ENCODE data around the gene ADGRG6.
A peak's percentile ranks its signal among the peaks of the same experiment; 100 is the strongest.

Gene ADGRG6

GRCh38 chr6:142300302-142300701 lies 1.5 kb upstream of the ADGRG6 start:
- Mint-ChIP-seq H3K27ac (no peak overlapping the region), H3K4me1 (ENCODE audit: low read depth) (peaks cover 5% of the 10 kb centered on the region), H3K9me3 (no peaks in the 10 kb centered on the region), H3K4me3 (no peak overlapping the region), H3K36me3 (ENCODE audit: low read depth) (no peaks in the 10 kb centered on the region), H3K27me3 (ENCODE audit: low read depth) (peaks cover 41% of the 10 kb centered on the region)

- no peaks in the 10 kb centered on the region for H3K9me3 Mint-ChIP-seq
- no peak overlapping the region for H3K27ac Mint-ChIP-seq
- H3K36me3 Mint-ChIP-seq (ENCODE audit: low read depth), result no peaks in the 10 kb centered on the region
- H3K4me1 Mint-ChIP-seq (ENCODE audit: low read depth), result peaks cover 5% of the 10 kb centered on the region
- peak overlapping the region; percentile 38 for H3K4me3 Mint-ChIP-seq
- H3K27me3 Mint-ChIP-seq (ENCODE audit: low read depth), result peaks cover 41% of the 10 kb centered on the region
Measured at GRCh38 chr6:142300758-142301650, 803 bp upstream of the ADGRG6 start.

DNA sequence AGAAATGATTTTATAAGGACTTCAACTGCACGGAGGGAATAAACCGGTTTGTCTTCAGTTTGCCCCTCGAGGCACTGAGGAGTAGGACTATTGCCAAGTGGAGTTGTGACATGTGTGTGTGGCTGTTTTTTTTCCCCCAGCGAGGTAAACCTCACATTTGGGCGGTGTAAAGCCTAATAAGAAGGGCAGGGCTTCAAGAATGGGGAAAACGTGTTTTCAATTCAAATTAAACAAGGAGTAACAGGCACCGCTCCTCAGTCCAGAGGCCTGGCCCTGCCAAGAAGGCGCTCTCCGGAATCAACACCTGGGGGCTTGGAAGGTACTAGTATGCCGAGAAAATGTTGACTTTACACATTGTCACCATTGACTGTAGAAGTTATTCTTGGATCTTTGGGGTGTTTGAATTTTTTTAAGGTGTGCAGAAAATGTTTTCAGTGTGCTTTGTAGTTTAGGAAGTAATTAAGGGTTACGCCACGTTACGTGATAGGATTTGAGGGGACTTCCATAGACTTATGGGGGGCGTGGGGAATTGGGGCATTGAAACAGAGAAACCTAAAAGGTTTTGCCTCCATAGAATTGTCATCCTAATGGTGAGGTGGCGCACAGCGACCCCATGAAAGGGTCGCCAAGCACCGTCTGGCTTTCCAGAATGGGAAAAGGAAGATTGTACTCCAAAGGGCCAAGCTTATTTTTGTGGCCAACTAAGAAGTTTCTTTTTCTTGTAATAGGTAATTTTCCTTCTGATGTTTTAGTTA lies 791 bp downstream of the ADGRG6 start:
- peaks cover 5% of the 10 kb centered on the region for H3K4me1 Mint-ChIP-seq (ENCODE audit: low read depth)
- no peak overlapping the region for H3K27ac Mint-ChIP-seq
- H3K27me3 Mint-ChIP-seq (ENCODE audit: low read depth), result peaks cover 44% of the 10 kb centered on the region
- peak overlapping the region; percentile 44 for H3K4me3 Mint-ChIP-seq
- no peaks in the 10 kb centered on the region for H3K9me3 Mint-ChIP-seq
- no peaks in the 10 kb centered on the region for H3K36me3 Mint-ChIP-seq (ENCODE audit: low read depth)

GRCh38 chr6:142303176-142303533 lies 1.3 kb downstream of the ADGRG6 start:
- peaks cover 5% of the 10 kb centered on the region for H3K4me1 Mint-ChIP-seq (ENCODE audit: low read depth)
- H3K9me3 Mint-ChIP-seq, result no peaks in the 10 kb centered on the region
- no peak overlapping the region for H3K27ac Mint-ChIP-seq
- H3K36me3 Mint-ChIP-seq (ENCODE audit: low read depth), result no peaks in the 10 kb centered on the region
- no peak overlapping the region for H3K4me3 Mint-ChIP-seq
- peaks cover 47% of the 10 kb centered on the region for H3K27me3 Mint-ChIP-seq (ENCODE audit: low read depth)

- H3K9me3 Mint-ChIP-seq, result no peaks in the 10 kb centered on the region
- H3K4me3 Mint-ChIP-seq, result no peak overlapping the region
- peaks cover 54% of the 10 kb centered on the region for H3K27me3 Mint-ChIP-seq (ENCODE audit: low read depth)
- H3K4me1 Mint-ChIP-seq (ENCODE audit: low read depth), result peaks cover 5% of the 10 kb centered on the region
- no peaks in the 10 kb centered on the region for H3K36me3 Mint-ChIP-seq (ENCODE audit: low read depth)
- H3K27ac Mint-ChIP-seq, result no peak overlapping the region
Measured at GRCh38 chr6:142304241-142304640, 2.4 kb downstream of the ADGRG6 start.

- Mint-ChIP-seq H3K4me3 (no peak overlapping the region), H3K27ac (no peak overlapping the region), H3K9me3 (no peaks in the 10 kb centered on the region), H3K27me3 (ENCODE audit: low read depth) (peaks cover 42% of the 10 kb centered on the region), H3K4me1 (ENCODE audit: low read depth) (peaks cover 5% of the 10 kb centered on the region), H3K36me3 (ENCODE audit: low read depth) (no peaks in the 10 kb centered on the region)
Measured at GRCh38 chr6:142306736-142307135, 4.9 kb downstream of the ADGRG6 start.

GRCh38 chr6:142307963-142308748 lies 6.3 kb downstream of the ADGRG6 start:
- Mint-ChIP-seq H3K27me3 (ENCODE audit: low read depth) (peaks cover 31% of the 10 kb centered on the region), H3K36me3 (ENCODE audit: low read depth) (no peaks in the 10 kb centered on the region), H3K9me3 (no peaks in the 10 kb centered on the region), H3K27ac (no peak overlapping the region), H3K4me1 (ENCODE audit: low read depth) (no peaks in the 10 kb centered on the region), H3K4me3 (no peak overlapping the region)

DNA sequence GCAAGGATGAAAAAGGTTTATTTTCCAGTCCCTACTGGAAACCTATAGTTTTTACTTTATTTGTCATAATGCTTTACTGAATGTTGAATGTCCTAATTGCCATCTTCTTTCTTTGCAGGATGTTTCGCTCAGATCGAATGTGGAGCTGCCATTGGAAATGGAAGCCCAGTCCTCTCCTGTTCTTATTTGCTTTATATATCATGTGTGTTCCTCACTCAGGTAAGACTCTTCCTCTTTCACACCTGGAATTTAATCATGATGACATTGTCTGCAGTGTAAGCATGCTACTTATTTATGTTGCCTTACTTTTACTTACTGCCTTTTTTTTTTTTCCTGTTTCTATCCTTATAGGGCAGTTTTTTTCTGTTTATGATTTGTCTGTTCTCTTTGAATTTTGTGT lies 7.6 kb downstream of the ADGRG6 start:
- no peaks in the 10 kb centered on the region for H3K4me1 Mint-ChIP-seq (ENCODE audit: low read depth)
- H3K4me3 Mint-ChIP-seq, result no peak overlapping the region
- H3K27ac Mint-ChIP-seq, result no peak overlapping the region
- H3K9me3 Mint-ChIP-seq, result no peaks in the 10 kb centered on the region
- H3K36me3 Mint-ChIP-seq (ENCODE audit: low read depth), result no peaks in the 10 kb centered on the region
- peaks cover 29% of the 10 kb centered on the region for H3K27me3 Mint-ChIP-seq (ENCODE audit: low read depth)

- Mint-ChIP-seq H3K36me3 (ENCODE audit: low read depth) (no peaks in the 10 kb centered on the region), H3K4me3 (no peak overlapping the region), H3K9me3 (no peaks in the 10 kb centered on the region), H3K4me1 (ENCODE audit: low read depth) (no peaks in the 10 kb centered on the region), H3K27ac (no peak overlapping the region), H3K27me3 (ENCODE audit: low read depth) (peaks cover 9% of the 10 kb centered on the region)
Measured at GRCh38 chr6:142313284-142313683, 11.5 kb downstream of the ADGRG6 start.

DNA sequence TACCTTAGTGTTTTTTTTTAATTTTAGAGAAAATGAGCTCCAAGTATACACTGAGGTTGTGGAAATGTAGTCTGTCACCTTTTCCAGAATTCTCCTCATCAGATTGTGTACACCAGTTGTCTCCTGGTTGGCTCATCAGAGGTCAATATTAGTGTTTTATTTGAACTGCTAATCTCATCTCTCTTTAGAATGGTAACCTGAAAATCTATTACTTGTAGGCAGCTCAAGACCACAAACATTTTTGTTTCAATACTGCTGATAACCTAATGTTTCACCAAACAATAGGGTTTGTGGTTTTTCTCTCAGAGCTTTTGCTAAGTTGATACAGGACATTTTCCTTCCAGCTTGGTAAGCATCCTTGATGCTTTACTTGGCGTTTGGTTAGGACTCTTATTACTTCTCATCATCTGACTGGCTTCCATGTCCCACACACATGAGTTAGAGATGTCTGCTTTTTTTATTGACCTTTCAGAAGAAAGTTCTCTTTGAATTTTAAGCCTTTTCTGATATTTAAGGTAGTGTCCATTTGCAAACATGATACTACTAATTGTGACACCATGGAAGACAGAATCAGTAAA lies 15.1 kb downstream of the ADGRG6 start:
- no peaks in the 10 kb centered on the region for H3K36me3 Mint-ChIP-seq (ENCODE audit: low read depth)
- peaks cover under 1% of the 10 kb centered on the region for H3K27me3 Mint-ChIP-seq (ENCODE audit: low read depth)
- H3K4me3 Mint-ChIP-seq, result no peak overlapping the region
- no peak overlapping the region for H3K27ac Mint-ChIP-seq
- H3K4me1 Mint-ChIP-seq (ENCODE audit: low read depth), result no peaks in the 10 kb centered on the region
- H3K9me3 Mint-ChIP-seq, result no peaks in the 10 kb centered on the region

GRCh38 chr6:142318714-142319113 lies 16.9 kb downstream of the ADGRG6 start:
- H3K27me3 Mint-ChIP-seq (ENCODE audit: low read depth), result no peaks in the 10 kb centered on the region
- H3K27ac Mint-ChIP-seq, result no peak overlapping the region
- no peaks in the 10 kb centered on the region for H3K9me3 Mint-ChIP-seq
- H3K4me1 Mint-ChIP-seq (ENCODE audit: low read depth), result no peaks in the 10 kb centered on the region
- H3K4me3 Mint-ChIP-seq, result no peak overlapping the region
- no peaks in the 10 kb centered on the region for H3K36me3 Mint-ChIP-seq (ENCODE audit: low read depth)

GRCh38 chr6:142320366-142320765 lies 18.6 kb downstream of the ADGRG6 start:
- Mint-ChIP-seq H3K27me3 (ENCODE audit: low read depth) (peaks cover 5% of the 10 kb centered on the region), H3K4me3 (no peak overlapping the region), H3K9me3 (no peaks in the 10 kb centered on the region), H3K4me1 (ENCODE audit: low read depth) (no peaks in the 10 kb centered on the region), H3K36me3 (ENCODE audit: low read depth) (no peaks in the 10 kb centered on the region), H3K27ac (no peak overlapping the region)

DNA sequence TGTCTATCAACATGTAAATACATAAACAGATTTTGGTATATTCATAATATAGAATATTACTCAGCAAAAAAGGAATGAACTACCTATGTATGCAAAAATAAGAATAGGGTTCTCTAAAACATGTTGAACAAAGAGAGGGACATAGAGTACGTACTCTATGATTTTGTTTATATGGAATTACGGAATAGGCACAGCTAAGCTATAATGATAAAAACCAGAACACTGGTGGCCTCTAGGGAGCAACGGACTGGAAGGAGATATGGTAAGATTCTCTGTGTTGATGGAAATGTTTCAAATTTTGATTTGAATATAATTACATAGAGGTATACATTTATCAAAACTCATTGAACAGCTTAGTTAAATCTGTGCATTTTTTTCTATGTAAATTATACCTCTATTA lies 19.6 kb downstream of the ADGRG6 start:
- no peaks in the 10 kb centered on the region for H3K4me1 Mint-ChIP-seq (ENCODE audit: low read depth)
- H3K27ac Mint-ChIP-seq, result no peak overlapping the region
- no peaks in the 10 kb centered on the region for H3K9me3 Mint-ChIP-seq
- H3K27me3 Mint-ChIP-seq (ENCODE audit: low read depth), result peaks cover 7% of the 10 kb centered on the region
- H3K36me3 Mint-ChIP-seq (ENCODE audit: low read depth), result no peaks in the 10 kb centered on the region
- H3K4me3 Mint-ChIP-seq, result no peak overlapping the region

- no peak overlapping the region for H3K27ac Mint-ChIP-seq
- no peaks in the 10 kb centered on the region for H3K4me1 Mint-ChIP-seq (ENCODE audit: low read depth)
- H3K9me3 Mint-ChIP-seq, result no peaks in the 10 kb centered on the region
- peaks cover 13% of the 10 kb centered on the region for H3K27me3 Mint-ChIP-seq (ENCODE audit: low read depth)
- H3K4me3 Mint-ChIP-seq, result no peak overlapping the region
- no peaks in the 10 kb centered on the region for H3K36me3 Mint-ChIP-seq (ENCODE audit: low read depth)
Measured at GRCh38 chr6:142322066-142322465, 20.3 kb downstream of the ADGRG6 start.
